Uterus (tissue), 4 donors: ENCODE data around the gene ITGB5. TPM values are rescaled to one million over a fixed set of nuclear protein-coding genes. Genes with fewer than 3 reads are reported as not detected.

Source experiments
- DNase-seq, 2 donors: peaks; one replicate each; pipeline ENCODE4 v3.0.0-alpha.2; 2019 to 2020
- H3K27ac ChIP-seq, 2 donors: fragments of 200-600 bp; sonication (generic); 1 replicate in 1 of 2; 2 replicates in 1 of 2; pipeline ENCODE4 v1.5.1; 2016 to 2018
- H3K27me3 ChIP-seq, 2 donors: fragments of 200-600 bp; sonication (generic); one replicate each; pipeline ENCODE4 v1.5.1; 2018 to 2019; ENCODE audit warnings: control low read depth in 1 of 2
- H3K36me3 ChIP-seq, 2 donors: fragments of 200-600 bp; sonication (generic); one replicate each; pipeline ENCODE4 v1.5.1; 2019; ENCODE audit warnings: control low read depth in 1 of 2
- H3K4me1 ChIP-seq, 2 donors: fragments of 200-600 bp; sonication (generic); one replicate each; pipeline ENCODE4 v1.5.1; 2018 to 2019; ENCODE audit warnings: control low read depth in 1 of 2
- H3K4me3 ChIP-seq, 2 donors: fragments of 200-600 bp; sonication (generic); 1 replicate in 1 of 2; 2 replicates in 1 of 2; pipeline ENCODE4 v1.5.1; 2018 to 2019; ENCODE audit warnings: mild to moderate bottlenecking in 1 of 2
- H3K9me3 ChIP-seq, 2 donors: fragments of 200-600 bp; sonication (generic); one replicate each; pipeline ENCODE4 v1.5.1; 2019; ENCODE audit warnings: control low read depth in 1 of 2
- POLR2A ChIP-seq, 2 donors: fragments of 450-650 bp; IDR thresholded peaks; one replicate each; pipeline ENCODE4 v1.6.1; 2016; ENCODE audit warnings: antibody characterized with exemption in 2 of 2, mild to moderate bottlenecking in 1 of 2, moderate library complexity in 1 of 2
- intact Hi-C: fragments of 100-400 bp; cut with DNase I; formaldehyde crosslinking; loops from one replicate; pipeline ENCODE4 v1.15.1; 2023; ENCODE audit warnings: low total_unique reads
- total RNA-seq, 4 donors: library from RNA; depleted of rRNA in 3 of 4; stranded (reverse); fragments of >200 nt in 3 of 4; gene quantifications; one replicate each; pipeline versions ENCODE4 v1.1.0 to v1.2.4, GENCODE V29; 2014 to 2023
- TF ChIP-seq, protein P1 (sequence below), 4 experiments: fragments of 200-600 bp in 2 of 4; fragments of 450-650 bp in 2 of 4; sonication (generic) in 2 of 4; IDR thresholded peaks; one replicate each; pipeline ENCODE4 v1.5.1; 2016 to 2019; ENCODE audit warnings: antibody characterized with exemption in 4 of 4, mild to moderate bottlenecking in 2 of 4, moderate library complexity in 1 of 4
- donor health status: DM: yes; HTN: yes; CAD: no.

ITGB5 gene
- total RNA-seq, 4 donors from 2014 or later: 28.7 to 106 (median 71.6) TPM

DNA sequence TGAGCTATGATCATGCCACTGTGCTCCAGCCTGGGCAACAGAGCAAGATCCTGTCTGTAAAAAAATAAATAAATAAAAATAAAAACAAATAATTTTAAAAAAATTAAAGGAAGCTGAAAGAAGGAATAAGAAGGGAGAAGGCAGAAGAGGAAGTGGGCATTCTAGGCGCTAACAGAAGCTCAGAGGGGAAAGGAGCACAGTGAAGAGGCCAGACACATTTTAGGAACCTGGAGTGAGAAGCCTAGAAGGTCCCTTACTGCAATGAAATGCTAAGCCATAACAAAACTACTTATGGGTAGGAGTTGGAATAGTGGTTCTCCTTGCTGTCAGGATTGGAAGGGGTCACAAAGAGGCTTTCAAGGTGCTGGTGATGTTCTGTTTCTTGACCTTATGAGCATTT, 64.0 kb downstream of the ITGB5 start:
- TF ChIP-seq POLR2A (IDR thresholded peaks at IDR 0.05): no peak
- TF ChIP-seq, protein P1, sequence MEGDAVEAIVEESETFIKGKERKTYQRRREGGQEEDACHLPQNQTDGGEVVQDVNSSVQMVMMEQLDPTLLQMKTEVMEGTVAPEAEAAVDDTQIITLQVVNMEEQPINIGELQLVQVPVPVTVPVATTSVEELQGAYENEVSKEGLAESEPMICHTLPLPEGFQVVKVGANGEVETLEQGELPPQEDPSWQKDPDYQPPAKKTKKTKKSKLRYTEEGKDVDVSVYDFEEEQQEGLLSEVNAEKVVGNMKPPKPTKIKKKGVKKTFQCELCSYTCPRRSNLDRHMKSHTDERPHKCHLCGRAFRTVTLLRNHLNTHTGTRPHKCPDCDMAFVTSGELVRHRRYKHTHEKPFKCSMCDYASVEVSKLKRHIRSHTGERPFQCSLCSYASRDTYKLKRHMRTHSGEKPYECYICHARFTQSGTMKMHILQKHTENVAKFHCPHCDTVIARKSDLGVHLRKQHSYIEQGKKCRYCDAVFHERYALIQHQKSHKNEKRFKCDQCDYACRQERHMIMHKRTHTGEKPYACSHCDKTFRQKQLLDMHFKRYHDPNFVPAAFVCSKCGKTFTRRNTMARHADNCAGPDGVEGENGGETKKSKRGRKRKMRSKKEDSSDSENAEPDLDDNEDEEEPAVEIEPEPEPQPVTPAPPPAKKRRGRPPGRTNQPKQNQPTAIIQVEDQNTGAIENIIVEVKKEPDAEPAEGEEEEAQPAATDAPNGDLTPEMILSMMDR (IDR thresholded peaks at IDR 0.05): no peak
- H3K4me1 ChIP-seq: peaks cover 7 to 10% of the 10 kb centered on the region in 2 donors
- DNase-seq: no peak
- H3K27me3 ChIP-seq: no peaks in the 10 kb centered on the region
- intact Hi-C loops: no loop called here
- no peak overlapping the region for H3K4me3 ChIP-seq
- H3K27ac ChIP-seq: no peak overlapping the region
- H3K36me3 ChIP-seq: no peaks in the 10 kb centered on the region
- H3K9me3 ChIP-seq: no peaks in the 10 kb centered on the region

DNA sequence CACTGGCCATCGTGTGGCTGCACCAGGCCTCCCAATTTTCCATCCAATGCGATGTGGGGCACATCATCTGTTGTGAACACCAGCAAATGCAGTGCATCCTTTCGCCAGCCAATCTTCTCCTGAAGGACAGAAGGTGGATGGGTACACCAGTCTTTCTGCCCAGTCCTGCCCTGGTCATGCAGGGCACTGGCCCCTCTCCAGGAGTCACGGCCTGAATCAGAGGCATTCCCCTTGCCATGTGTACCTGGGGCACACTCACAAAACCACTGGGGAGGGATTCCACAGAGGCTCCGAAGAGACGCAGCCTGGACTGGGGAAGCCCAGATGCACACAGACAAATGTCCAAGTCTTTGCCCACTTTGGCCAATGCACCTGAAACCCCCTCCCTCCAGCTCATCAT, 65.8 kb downstream of the ITGB5 start:
- no peaks in the 10 kb centered on the region for H3K9me3 ChIP-seq
- H3K4me1 ChIP-seq: no peaks in the 10 kb centered on the region
- no peaks in the 10 kb centered on the region for H3K36me3 ChIP-seq
- TF ChIP-seq, protein P1 (IDR thresholded peaks at IDR 0.05): no peak
- no peak for TF ChIP-seq POLR2A (IDR thresholded peaks at IDR 0.05)
- no peaks in the 10 kb centered on the region for H3K27me3 ChIP-seq
- no peak for DNase-seq
- intact Hi-C loops: no loop called here
- H3K4me3 ChIP-seq: no peak overlapping the region
- no peak overlapping the region for H3K27ac ChIP-seq

DNA sequence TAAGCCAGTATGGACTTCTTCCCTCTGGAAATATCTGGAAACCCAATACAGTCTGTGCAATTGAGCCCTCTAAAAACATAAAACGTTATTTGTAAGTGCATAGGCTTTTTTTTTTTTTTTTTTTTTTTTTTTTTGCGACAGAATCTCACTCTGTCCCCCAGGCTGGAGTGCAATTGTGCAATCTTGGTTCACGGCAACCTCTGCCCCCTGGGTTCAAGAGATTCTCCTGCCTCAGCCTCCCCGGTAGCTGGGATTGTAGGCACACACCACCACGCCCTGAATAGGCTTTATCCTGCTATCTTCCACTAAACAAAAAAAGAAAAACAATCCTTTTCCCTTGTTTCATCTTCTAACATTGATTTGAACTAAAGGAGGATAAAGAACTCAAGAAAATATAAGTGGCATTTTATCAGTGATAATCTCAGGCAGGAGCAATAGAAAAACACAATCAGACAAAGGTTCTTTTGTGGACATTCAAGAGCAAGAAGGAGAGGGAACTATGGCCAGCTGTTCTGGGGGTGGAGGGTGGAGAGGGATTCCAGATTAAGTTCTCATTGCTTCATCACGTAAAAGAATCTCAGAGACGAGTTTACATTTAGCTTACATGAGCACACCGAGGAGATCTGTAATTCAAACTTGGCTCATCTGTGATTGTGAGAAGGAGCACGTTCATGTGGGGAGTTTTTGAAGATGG, 68.6 kb downstream of the ITGB5 start:
- Histone ChIP-seq H3K27ac (peak overlapping the region; percentile 23 to 35), H3K27me3 (no peaks in the 10 kb centered on the region), H3K9me3 (no peaks in the 10 kb centered on the region), H3K4me3 (no peak overlapping the region), H3K4me1 (peaks cover 0 to 8% of the 10 kb centered on the region in 2 donors), H3K36me3 (no peaks in the 10 kb centered on the region)
- intact Hi-C loops: no loop called here
- TF ChIP-seq POLR2A (IDR thresholded peaks at IDR 0.05): no peak
- TF ChIP-seq, protein P1 (IDR thresholded peaks at IDR 0.05): no peak
- no peak for DNase-seq

DNA sequence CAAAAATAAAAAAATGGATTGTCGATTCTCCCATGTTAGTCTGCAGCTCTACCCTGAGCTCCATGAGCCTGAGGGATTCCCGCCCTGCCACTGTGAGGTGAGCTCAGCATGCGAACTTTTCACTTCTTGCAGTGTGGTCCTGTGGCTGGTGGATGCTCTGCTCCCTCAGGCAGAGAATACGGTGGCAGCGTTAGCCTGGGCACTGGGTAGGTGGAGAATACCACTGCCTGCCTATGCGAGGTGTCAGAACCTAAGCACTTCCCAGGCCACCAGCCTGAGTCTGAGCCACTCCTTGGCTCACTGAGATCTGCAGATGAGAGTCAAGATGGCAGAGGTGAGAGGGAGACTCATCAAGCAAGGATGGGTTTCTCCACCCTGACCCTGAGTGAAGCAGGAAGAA, 70.1 kb downstream of the ITGB5 start:
- TF ChIP-seq, protein P1 (IDR thresholded peaks at IDR 0.05): no peak
- TF ChIP-seq POLR2A (IDR thresholded peaks at IDR 0.05): no peak
- H3K9me3 ChIP-seq: no peaks in the 10 kb centered on the region
- no peak overlapping the region for H3K4me3 ChIP-seq
- DNase-seq: no peak
- intact Hi-C loops: no loop called here
- peaks cover 0 to 12% of the 10 kb centered on the region in 2 donors for H3K4me1 ChIP-seq
- no peaks in the 10 kb centered on the region for H3K36me3 ChIP-seq
- H3K27ac ChIP-seq: no peak overlapping the region
- no peaks in the 10 kb centered on the region for H3K27me3 ChIP-seq

DNA sequence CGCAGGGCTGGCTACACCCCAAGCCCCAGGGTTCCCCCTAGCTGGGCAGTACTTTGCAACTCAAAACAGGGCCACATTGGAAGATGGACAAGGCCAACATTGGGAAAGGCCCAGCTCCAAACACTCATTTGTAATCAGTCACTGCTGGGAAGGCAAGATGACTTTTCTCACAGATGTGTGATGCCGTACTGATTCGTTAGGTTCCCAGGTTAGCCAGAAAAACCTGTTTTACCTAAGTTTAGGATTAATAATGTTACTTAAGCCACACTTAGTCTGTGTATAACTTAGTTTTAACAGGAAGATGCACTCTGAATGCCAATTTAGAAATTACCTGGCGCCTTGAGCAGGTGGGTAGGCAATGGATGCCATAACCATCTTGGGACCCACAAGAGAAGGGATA, 71.0 kb downstream of the ITGB5 start:
- Histone ChIP-seq H3K4me1 (peaks cover 5 to 20% of the 10 kb centered on the region in 2 donors), H3K36me3 (no peaks in the 10 kb centered on the region), H3K9me3 (no peaks in the 10 kb centered on the region), H3K27me3 (no peaks in the 10 kb centered on the region), H3K27ac (peak overlapping the region in 1 of 2 donors; percentile 82), H3K4me3 (no peak overlapping the region)
- no peak for DNase-seq
- TF ChIP-seq, protein P1 (IDR thresholded peaks at IDR 0.05): no peak
- no peak for TF ChIP-seq POLR2A (IDR thresholded peaks at IDR 0.05)
- intact Hi-C loops: no loop called here
